Gastroesophageal sphincter (tissue), 4 donors: ENCODE data around the gene DISC1. TPM values are rescaled to one million over a fixed set of nuclear protein-coding genes. Genes with fewer than 3 reads are reported as not detected.

Experiments used
- ATAC-seq: fragments of 150-250 bp; one replicate; pipeline ENCODE4 v1.9.1; 2016; ENCODE audit warnings: mild to moderate bottlenecking, moderate library complexity
- H3K27ac ChIP-seq, 4 donors: fragments of 200-600 bp; sonication (generic) in 3 of 4; 1 replicate in 3 of 4; 2 replicates in 1 of 4; pipeline ENCODE4 v1.5.1; 2016 to 2019
- H3K27me3 ChIP-seq: fragments of 200-600 bp; sonication (generic); one replicate; pipeline ENCODE4 v1.5.1; 2019
- H3K36me3 ChIP-seq, 2 donors: fragments of 200-600 bp; sonication (generic); one replicate each; pipeline ENCODE4 v1.5.1; 2019; ENCODE audit warnings: control low read depth in 1 of 2
- H3K4me1 ChIP-seq, 3 donors: fragments of 200-600 bp; sonication (generic); 1 replicate in 2 of 3; 2 replicates in 1 of 3; pipeline ENCODE4 v1.5.1; 2016 to 2019; ENCODE audit warnings: control low read depth in 2 of 3
- H3K4me3 ChIP-seq, 2 donors: fragments of 200-600 bp; sonication (generic); one replicate each; pipeline ENCODE4 v1.5.1; 2019; ENCODE audit warnings: mild to moderate bottlenecking in 1 of 2, moderate library complexity in 1 of 2
- H3K9me3 ChIP-seq, 3 donors: fragments of 200-600 bp; sonication (generic); one replicate each; pipeline ENCODE4 v1.5.1; 2017 to 2019; ENCODE audit warnings: control low read depth in 2 of 3
- CTCF ChIP-seq, 4 experiments: fragments of 200-600 bp in 2 of 4; fragments of 450-650 bp in 2 of 4; sonication (generic) in 1 of 4; IDR thresholded peaks; one replicate each; pipeline ENCODE4 v1.5.1; 2017 to 2019; ENCODE audit warnings: antibody characterized with exemption in 4 of 4, mild to moderate bottlenecking in 2 of 4, moderate library complexity in 2 of 4
- EP300 ChIP-seq: sonication (generic); formaldehyde crosslinking; IDR thresholded peaks from one replicate; pipeline ENCODE4 v1.6.1; 2017; ENCODE audit warnings: antibody characterized with exemption, mild to moderate bottlenecking
- POLR2A ChIP-seq, 2 donors: fragments of 450-650 bp; IDR thresholded peaks; one replicate each; pipeline ENCODE4 v1.6.1; 2017; ENCODE audit warnings: antibody characterized with exemption in 2 of 2, mild to moderate bottlenecking in 2 of 2, moderate library complexity in 1 of 2
- POLR2AphosphoS5 ChIP-seq: sonication (generic); formaldehyde crosslinking; IDR thresholded peaks from one replicate; pipeline ENCODE4 v1.6.1; 2017; ENCODE audit warnings: antibody characterized with exemption
- WGBS, 2 donors: methylation state at CpG; one replicate each; pipeline ENCODE4 v1.1.5; 2018; ENCODE audit warnings: low coverage in 1 of 2; 5-methylcytosine and 5-hydroxymethylcytosine counted together
- total RNA-seq, 4 donors: library from RNA; depleted of rRNA; stranded (reverse); fragments of >200 nt; gene quantifications; one replicate each; pipeline ENCODE4 v1.1.0, GENCODE V29; 2016

DISC1 gene
- total RNA-seq, 4 donors from 2014 or later, result 4.4 to 9.8 (median 6.8) TPM

- no peak for ATAC-seq
- Histone ChIP-seq H3K36me3 (no peaks in the 10 kb centered on the region), H3K4me1 (peaks cover 0 to 6% (median 0%) of the 10 kb centered on the region in 3 donors), H3K27me3 (peaks cover 7% of the 10 kb centered on the region), H3K9me3 (no peaks in the 10 kb centered on the region), H3K4me3 (no peak overlapping the region), H3K27ac (no peak overlapping the region)
- WGBS, 2 donors, result 54 to 77% methylated on average over 3 of the region's 3 CpGs
- TF ChIP-seq CTCF (IDR thresholded peaks at IDR 0.05) (no peak), EP300 (no peak), POLR2A (IDR thresholded peaks at IDR 0.05) (no peak), POLR2AphosphoS5 (no peak)
These were observed 80.3 kb downstream of the DISC1 start for GRCh38 chr1:231706934-231707333.

- Histone ChIP-seq H3K27ac (no peak overlapping the region), H3K4me1 (peaks cover 0 to 6% (median 0%) of the 10 kb centered on the region in 3 donors), H3K4me3 (no peak overlapping the region), H3K9me3 (no peaks in the 10 kb centered on the region), H3K36me3 (no peaks in the 10 kb centered on the region), H3K27me3 (peaks cover 10% of the 10 kb centered on the region)
- ATAC-seq, result no peak
- TF ChIP-seq CTCF (IDR thresholded peaks at IDR 0.05) (no peak), POLR2AphosphoS5 (no peak)
These were observed 80.8 kb downstream of the DISC1 start for GRCh38 chr1:231707407-231707806.

- peaks cover 15% of the 10 kb centered on the region for H3K27me3 ChIP-seq
- TF ChIP-seq POLR2AphosphoS5 (no peak), EP300 (no peak), POLR2A (IDR thresholded peaks at IDR 0.05) (no peak), CTCF (IDR thresholded peaks at IDR 0.05) (no peak)
- 94% methylated on average over 4 to 6 of the region's 6 CpGs for WGBS, 2 donors
- no peaks in the 10 kb centered on the region for H3K9me3 ChIP-seq
- H3K36me3 ChIP-seq, result no peaks in the 10 kb centered on the region
- peaks cover 0 to 6% (median 0%) of the 10 kb centered on the region in 3 donors for H3K4me1 ChIP-seq
- no peak overlapping the region for H3K27ac ChIP-seq
- no peak for ATAC-seq
- H3K4me3 ChIP-seq, result no peak overlapping the region
These were observed 81.8 kb downstream of the DISC1 start for GRCh38 chr1:231708394-231708793.

GRCh38 chr1:231714440-231714839 is 87.8 kb downstream of the DISC1 start:
- Histone ChIP-seq H3K36me3 (no peaks in the 10 kb centered on the region), H3K4me3 (no peak overlapping the region), H3K9me3 (no peaks in the 10 kb centered on the region), H3K27ac (no peak overlapping the region), H3K27me3 (peaks cover 12% of the 10 kb centered on the region), H3K4me1 (no peaks in the 10 kb centered on the region)
- no peak for ATAC-seq
- no peak for TF ChIP-seq POLR2A (IDR thresholded peaks at IDR 0.05)
- TF ChIP-seq EP300, result no peak
- TF ChIP-seq POLR2AphosphoS5, result no peak
- TF ChIP-seq CTCF (IDR thresholded peaks at IDR 0.05), result no peak

GRCh38 chr1:231715816-231716722 is 89.5 kb downstream of the DISC1 start:
- Histone ChIP-seq H3K4me1 (no peaks in the 10 kb centered on the region), H3K4me3 (no peak overlapping the region), H3K27ac (no peak overlapping the region), H3K9me3 (no peaks in the 10 kb centered on the region), H3K36me3 (no peaks in the 10 kb centered on the region), H3K27me3 (peaks cover 12% of the 10 kb centered on the region)
- ATAC-seq, result no peak
- WGBS, 2 donors, result 83% methylated on average over 7 to 8 of the region's 8 CpGs
- TF ChIP-seq CTCF (IDR thresholded peaks at IDR 0.05), result no peak
- TF ChIP-seq EP300, result no peak
- no peak for TF ChIP-seq POLR2AphosphoS5
- TF ChIP-seq POLR2A (IDR thresholded peaks at IDR 0.05), result no peak
